H9 (cell line): ENCODE data around the gene PTN. TPM values are rescaled to one million over a fixed set of nuclear protein-coding genes. Genes with fewer than 3 reads are reported as not detected.

Experiments used
- DNase-seq: peaks from one replicate; pipeline ENCODE4 v3.0.0-alpha.2; 2017
- H2AFZ ChIP-seq: one replicate; pipeline ENCODE4 v1.6.1; 2013; ENCODE audit warnings: mild to moderate bottlenecking, low read length, control low read depth, moderate library complexity
- H2AK5ac ChIP-seq: 2 replicates; pipeline ENCODE4 v1.6.1; 2013; ENCODE audit warnings: low read length, control low read depth, mixed read lengths; ENCODE audit not compliant: insufficient read length
- H2BK120ac ChIP-seq: one replicate; pipeline ENCODE4 v1.6.1; 2013; ENCODE audit warnings: low read depth, mild to moderate bottlenecking, low read length, control low read depth, inconsistent platforms; ENCODE audit not compliant: poor library complexity, severe bottlenecking
- H2BK12ac ChIP-seq: 2 replicates; pipeline ENCODE4 v1.6.1; 2013; ENCODE audit warnings: low read length, control low read depth, mixed read lengths, low read depth; ENCODE audit not compliant: insufficient read length
- H2BK15ac ChIP-seq: 2 replicates; pipeline ENCODE4 v1.6.1; 2013; ENCODE audit warnings: low read depth, low read length, control low read depth
- H2BK20ac ChIP-seq: one replicate; pipeline ENCODE4 v1.6.1; 2013; ENCODE audit warnings: low read depth, mild to moderate bottlenecking, low read length, control low read depth, inconsistent platforms; ENCODE audit not compliant: poor library complexity, severe bottlenecking
- H2BK5ac ChIP-seq: 2 replicates; pipeline ENCODE4 v1.6.1; 2013; ENCODE audit warnings: low read length, control low read depth, mixed read lengths; ENCODE audit not compliant: insufficient read length
- H3K14ac ChIP-seq: 2 replicates; pipeline ENCODE4 v1.6.1; 2013; ENCODE audit warnings: low read length, control low read depth; ENCODE audit not compliant: insufficient read depth
- H3K18ac ChIP-seq: 2 replicates; pipeline ENCODE4 v1.6.1; 2013; ENCODE audit warnings: low read depth, mild to moderate bottlenecking, mixed read lengths, low read length, control low read depth; ENCODE audit not compliant: insufficient read length
- H3K23ac ChIP-seq: 2 replicates; pipeline ENCODE4 v1.6.1; 2013; ENCODE audit warnings: low read length, control low read depth, mixed read lengths, low read depth; ENCODE audit not compliant: insufficient read length
- H3K23me2 ChIP-seq: 2 replicates; pipeline ENCODE4 v1.6.1; 2013; ENCODE audit warnings: low read depth, mild to moderate bottlenecking, mixed read lengths, low read length, control low read depth; ENCODE audit not compliant: insufficient read length, poor library complexity, severe bottlenecking
- H3K27ac ChIP-seq: 2 replicates; pipeline ENCODE4 v1.5.1; 2013; ENCODE audit warnings: low read length, control low read depth, mixed read lengths, low read depth; ENCODE audit not compliant: insufficient read length
- H3K27me3 ChIP-seq: 2 replicates; pipeline ENCODE4 v1.6.1; 2013; ENCODE audit warnings: low read length, control low read depth, inconsistent platforms; ENCODE audit not compliant: insufficient read depth
- H3K4ac ChIP-seq: 2 replicates; pipeline ENCODE4 v1.6.1; 2013; ENCODE audit warnings: low read depth, mild to moderate bottlenecking, control low read depth, inconsistent platforms, low read length, moderate library complexity
- H3K4me1 ChIP-seq: 2 replicates; pipeline ENCODE4 v1.6.1; 2013; ENCODE audit warnings: low read length, control low read depth, inconsistent platforms; ENCODE audit not compliant: insufficient read depth
- H3K4me2 ChIP-seq: 2 replicates; pipeline ENCODE4 v1.6.1; 2013; ENCODE audit warnings: low read length, control low read depth, mixed read lengths; ENCODE audit not compliant: insufficient read length, insufficient read depth
- H3K56ac ChIP-seq: 2 replicates; pipeline ENCODE4 v1.6.1; 2013; ENCODE audit warnings: low read depth, mild to moderate bottlenecking, mixed read lengths, low read length, control low read depth; ENCODE audit not compliant: insufficient read length
- H3K79me1 ChIP-seq: 2 replicates; pipeline ENCODE4 v1.6.1; 2013; ENCODE audit warnings: low read depth, mild to moderate bottlenecking, moderate library complexity, low read length, control low read depth, inconsistent platforms; ENCODE audit not compliant: insufficient read depth, poor library complexity, severe bottlenecking
- H3K79me2 ChIP-seq: 2 replicates; pipeline ENCODE4 v1.6.1; 2013; ENCODE audit warnings: low read length, control low read depth, inconsistent platforms; ENCODE audit not compliant: insufficient read depth
- H3K9ac ChIP-seq: 2 replicates; pipeline ENCODE4 v1.6.1; 2013; ENCODE audit warnings: low read length, control low read depth, mixed read lengths; ENCODE audit not compliant: insufficient read length; ENCODE audit errors: extremely low read depth
- H3K9me3 ChIP-seq: one replicate; pipeline ENCODE4 v1.6.1; 2013; ENCODE audit warnings: low read depth, low read length, inconsistent platforms; ENCODE audit not compliant: control insufficient read depth
- H3T11ph ChIP-seq: one replicate; pipeline ENCODE4 v1.6.1; 2013; ENCODE audit warnings: mild to moderate bottlenecking, low read length, control low read depth, inconsistent platforms
- H4K20me1 ChIP-seq: one replicate; pipeline ENCODE4 v1.6.1; 2013; ENCODE audit not compliant: control insufficient read depth, insufficient read length, insufficient read depth
- H4K5ac ChIP-seq: 2 replicates; pipeline ENCODE4 v1.6.1; 2013; ENCODE audit warnings: low read depth, mild to moderate bottlenecking, mixed read lengths, low read length, control low read depth; ENCODE audit not compliant: insufficient read length
- H4K8ac ChIP-seq: replicated peaks from 2 replicates; pipeline ENCODE4 v1.6.1; 2013; ENCODE audit warnings: low read length, control low read depth, mixed read lengths, low read depth; ENCODE audit not compliant: insufficient read length
- H4K91ac ChIP-seq: 2 replicates; pipeline ENCODE4 v1.6.1; 2013; ENCODE audit warnings: low read depth, mild to moderate bottlenecking, moderate library complexity, mixed read lengths, low read length, control low read depth; ENCODE audit not compliant: insufficient read length
- H3K27ac Mint-ChIP-seq, 3 experiments: 2 replicates in 2 of 3; 3 replicates in 1 of 3; pipeline ENCODE4 v1.8.0; 2020 to 2021; ENCODE audit warnings: mixed read lengths in 3 of 3, mild to moderate bottlenecking in 1 of 3, moderate library complexity in 1 of 3
- H3K27me3 Mint-ChIP-seq: 2 replicates; pipeline ENCODE4 v1.8.0; 2021; ENCODE audit warnings: low read depth, mild to moderate bottlenecking, moderate library complexity, mixed read lengths
- H3K36me3 Mint-ChIP-seq, 3 experiments: 2 replicates in 2 of 3; 3 replicates in 1 of 3; pipeline ENCODE4 v1.8.0; 2020 to 2021; ENCODE audit warnings: low read depth in 3 of 3, mixed read lengths in 3 of 3; ENCODE audit not compliant: insufficient read depth in 1 of 3
- H3K4me1 Mint-ChIP-seq, 2 experiments: 2 replicates each; pipeline ENCODE4 v1.8.0; 2020; ENCODE audit warnings: mixed read lengths in 2 of 2
- H3K4me3 Mint-ChIP-seq, 2 experiments: 2 replicates in 1 of 2; 3 replicates in 1 of 2; pipeline ENCODE4 v1.8.0; 2020 to 2021; ENCODE audit warnings: mild to moderate bottlenecking in 2 of 2, mixed read lengths in 2 of 2, moderate library complexity in 1 of 2
- H3K9me3 Mint-ChIP-seq, 2 experiments: 2 replicates in 1 of 2; 3 replicates in 1 of 2; pipeline ENCODE4 v1.8.0; 2020; ENCODE audit warnings: mild to moderate bottlenecking in 2 of 2, mixed read lengths in 2 of 2, moderate library complexity in 1 of 2
- WGBS: extraction: QIAGEN DNeasy Blood & Tissue Kit; methylation state at CpG from one replicate; pipeline ENCODE4 v1.1.7; 2013; ENCODE audit warnings: missing lambda C conversion rate, low lambda C conversion rate, mixed read lengths; ENCODE audit not compliant: insufficient read length; ENCODE audit errors: extremely low coverage; 5-methylcytosine and 5-hydroxymethylcytosine counted together
- total RNA-seq: library from RNA; stranded (reverse); gene quantifications from 2 replicates; pipeline ENCODE4 v1.2.1, GENCODE V29; 2021
- TF ChIP-seq, protein P1 (sequence below): fragments of 200-600 bp; sonication (generic); conservative IDR thresholded peaks from 3 replicates; pipeline ENCODE4 v1.8.0; 2021; ENCODE audit warnings: antibody characterized with exemption, mild to moderate bottlenecking

The PTN gene
- total RNA-seq, 1 experiment from 2014 or later = 16.5 TPM

DNA sequence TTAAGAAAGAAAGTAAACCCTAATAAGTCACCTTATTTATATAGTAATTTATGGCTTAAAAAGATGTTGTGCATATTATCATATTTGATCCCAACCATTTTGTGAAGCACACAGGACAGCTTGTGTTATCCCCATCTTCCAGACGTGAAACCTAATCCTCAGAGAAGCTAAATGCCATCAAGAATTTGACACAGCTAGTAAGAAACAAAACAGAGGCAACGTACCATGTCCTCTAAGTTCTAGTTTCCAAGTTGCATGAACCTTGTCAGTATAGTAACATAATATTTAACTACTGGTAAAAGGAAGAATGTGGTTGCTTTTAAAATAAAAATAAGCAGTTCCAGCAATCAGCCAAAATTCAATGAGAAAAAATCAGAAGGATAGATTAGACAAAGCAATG, 41.5 kb downstream of the PTN start:
- Histone ChIP-seq H3K9ac (no peak overlapping the region), H4K8ac (no peak overlapping the region), H2BK120ac (no peak overlapping the region), H3K56ac (no peak overlapping the region), H4K20me1 (no peaks in the 10 kb centered on the region), H3K18ac (no peak overlapping the region), H2BK12ac (no peak overlapping the region), H3K79me2 (no peaks in the 10 kb centered on the region), H3K27ac (no peak overlapping the region), H3K14ac (no peak overlapping the region), H3T11ph (no peak overlapping the region), H4K5ac (no peak overlapping the region), H3K9me3 (no peaks in the 10 kb centered on the region), H2BK20ac (no peak overlapping the region), H3K4ac (no peak overlapping the region), H4K91ac (no peak overlapping the region), H3K4me1 (peaks cover 3% of the 10 kb centered on the region; the same call in 1 of the 2 replicates), H3K23me2 (no peaks in the 10 kb centered on the region), H3K79me1 (no peaks in the 10 kb centered on the region), H3K23ac (no peak overlapping the region), H3K27me3 (no peaks in the 10 kb centered on the region), H3K4me2 (no peak overlapping the region), H2BK15ac (no peak overlapping the region), H2BK5ac (no peak overlapping the region), H2AFZ (no peak overlapping the region), H2AK5ac (no peak overlapping the region)
- Mint-ChIP-seq H3K36me3 (no peaks in the 10 kb centered on the region; a peak in 1 of 7 replicates), H3K9me3 (no peaks in the 10 kb centered on the region), H3K27me3 (no peaks in the 10 kb centered on the region), H3K4me1 (peaks cover 5 to 27% of the 10 kb centered on the region in 2 experiments), H3K27ac (no peak overlapping the region), H3K4me3 (no peak overlapping the region)
- TF ChIP-seq, protein P1, sequence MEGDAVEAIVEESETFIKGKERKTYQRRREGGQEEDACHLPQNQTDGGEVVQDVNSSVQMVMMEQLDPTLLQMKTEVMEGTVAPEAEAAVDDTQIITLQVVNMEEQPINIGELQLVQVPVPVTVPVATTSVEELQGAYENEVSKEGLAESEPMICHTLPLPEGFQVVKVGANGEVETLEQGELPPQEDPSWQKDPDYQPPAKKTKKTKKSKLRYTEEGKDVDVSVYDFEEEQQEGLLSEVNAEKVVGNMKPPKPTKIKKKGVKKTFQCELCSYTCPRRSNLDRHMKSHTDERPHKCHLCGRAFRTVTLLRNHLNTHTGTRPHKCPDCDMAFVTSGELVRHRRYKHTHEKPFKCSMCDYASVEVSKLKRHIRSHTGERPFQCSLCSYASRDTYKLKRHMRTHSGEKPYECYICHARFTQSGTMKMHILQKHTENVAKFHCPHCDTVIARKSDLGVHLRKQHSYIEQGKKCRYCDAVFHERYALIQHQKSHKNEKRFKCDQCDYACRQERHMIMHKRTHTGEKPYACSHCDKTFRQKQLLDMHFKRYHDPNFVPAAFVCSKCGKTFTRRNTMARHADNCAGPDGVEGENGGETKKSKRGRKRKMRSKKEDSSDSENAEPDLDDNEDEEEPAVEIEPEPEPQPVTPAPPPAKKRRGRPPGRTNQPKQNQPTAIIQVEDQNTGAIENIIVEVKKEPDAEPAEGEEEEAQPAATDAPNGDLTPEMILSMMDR = no peak
- no peak for DNase-seq
- WGBS = no CpG with 5 or more reads among the region's 2 CpGs
